Osteocyte (in vitro differentiated cells): ENCODE results near the gene HSDL2. TPM values are rescaled to one million over a fixed set of nuclear protein-coding genes. Genes with fewer than 3 reads are reported as not detected.

Source experiments
- DNase-seq: peaks from one replicate; pipeline ENCODE4 v3.0.0; 2021; ENCODE audit warnings: mixed read lengths; ENCODE audit not compliant: unreplicated experiment; ENCODE audit errors: extremely low spot score
- H3K27ac Mint-ChIP-seq: one replicate; pipeline ENCODE4 v1.8.0; 2021; ENCODE audit warnings: mild to moderate bottlenecking, mixed read lengths; ENCODE audit not compliant: unreplicated experiment
- H3K27me3 Mint-ChIP-seq: one replicate; pipeline ENCODE4 v1.8.0; 2021; ENCODE audit warnings: mixed read lengths; ENCODE audit not compliant: unreplicated experiment
- H3K36me3 Mint-ChIP-seq: one replicate; pipeline ENCODE4 v1.8.0; 2021; ENCODE audit warnings: mixed read lengths; ENCODE audit not compliant: unreplicated experiment
- H3K4me1 Mint-ChIP-seq: one replicate; pipeline ENCODE4 v1.8.0; 2021; ENCODE audit warnings: mixed read lengths; ENCODE audit not compliant: unreplicated experiment
- H3K4me3 Mint-ChIP-seq: one replicate; pipeline ENCODE4 v1.8.0; 2021; ENCODE audit warnings: mild to moderate bottlenecking, moderate library complexity, mixed read lengths; ENCODE audit not compliant: unreplicated experiment
- H3K9me3 Mint-ChIP-seq: one replicate; pipeline ENCODE4 v1.8.0; 2021; ENCODE audit warnings: mixed read lengths; ENCODE audit not compliant: unreplicated experiment
- CTCF ChIP-seq: fragments of 200-600 bp; sonication (generic); IDR thresholded peaks from 2 replicates; pipeline ENCODE4 v1.5.0; 2021; ENCODE audit warnings: antibody characterized with exemption, mild to moderate bottlenecking, moderate library complexity
- total RNA-seq: library from RNA; stranded (reverse); gene quantifications from 2 replicates; pipeline ENCODE4 v1.2.1, GENCODE V29; 2021

Gene HSDL2
- total RNA-seq, 1 donor from 2014 or later = 19.0 TPM

- H3K4me3 Mint-ChIP-seq = no peak overlapping the region
Observed at GRCh38 chr9:112484607-112485006, 104.7 kb downstream of the HSDL2 start.

GRCh38 chr9:112485574-112485973 is 105.7 kb downstream of the HSDL2 start:
- Mint-ChIP-seq H3K36me3 (no peaks in the 10 kb centered on the region), H3K4me3 (peak overlapping the region; percentile 92), H3K4me1 (peaks cover 20% of the 10 kb centered on the region), H3K9me3 (no peaks in the 10 kb centered on the region), H3K27me3 (no peaks in the 10 kb centered on the region), H3K27ac (no peak overlapping the region)
- no peak for DNase-seq
- TF ChIP-seq CTCF = no peak

More at GRCh38 chr9:112484607-112485006, 104.7 kb downstream of the HSDL2 start:
- TF ChIP-seq CTCF = no peak
- DNase-seq = no peak
- H3K36me3 Mint-ChIP-seq = no peaks in the 10 kb centered on the region
- H3K9me3 Mint-ChIP-seq = no peaks in the 10 kb centered on the region
- no peaks in the 10 kb centered on the region for H3K27me3 Mint-ChIP-seq
- peaks cover 20% of the 10 kb centered on the region for H3K4me1 Mint-ChIP-seq
- no peak overlapping the region for H3K27ac Mint-ChIP-seq

GRCh38 chr9:112486221-112487007 is 106.5 kb downstream of the HSDL2 start, which contains the start of gene KIAA1958:
Gene KIAA1958, plus strand, starts transcription at chr9:112486827. Its CDS starts 87,254 bp downstream, at chr9:112574081.
- TF ChIP-seq CTCF = no peak
- no peaks in the 10 kb centered on the region for H3K9me3 Mint-ChIP-seq
- peaks cover 20% of the 10 kb centered on the region for H3K4me1 Mint-ChIP-seq
- H3K27me3 Mint-ChIP-seq = no peaks in the 10 kb centered on the region
- H3K36me3 Mint-ChIP-seq = no peaks in the 10 kb centered on the region
- peak within 1 kb of the TSS; percentile 79 for H3K27ac Mint-ChIP-seq
- DNase-seq = peak; percentile 91
- H3K4me3 Mint-ChIP-seq = peak within 1 kb of the TSS; percentile 92

GRCh38 chr9:112487008-112487798 is 107.3 kb downstream of the HSDL2 start:
- DNase-seq = peak; percentile 88
- Mint-ChIP-seq H3K4me3 (peak overlapping the region; percentile 92), H3K27me3 (no peaks in the 10 kb centered on the region), H3K27ac (peak overlapping the region; percentile 78), H3K9me3 (no peaks in the 10 kb centered on the region), H3K36me3 (no peaks in the 10 kb centered on the region), H3K4me1 (peaks cover 22% of the 10 kb centered on the region)
- TF ChIP-seq CTCF = no peak
